Measurements from ENCODE around the gene CCDC154. TPM values are rescaled to one million over a fixed set of nuclear protein-coding genes. Genes with fewer than 3 reads are reported as not detected.
A peak's percentile ranks its signal among the peaks of the same experiment; 100 is the strongest.

CCDC154 gene
- total RNA-seq, 1 donor from 2014 or later, result 1.2 TPM

- Mint-ChIP-seq H3K9me3 (no peaks in the 10 kb centered on the region), H3K36me3 (ENCODE audit: low read depth) (no peaks in the 10 kb centered on the region), H3K4me1 (ENCODE audit: low read depth) (no peaks in the 10 kb centered on the region), H3K4me3 (ENCODE audit: low read depth) (no peak overlapping the region), H3K27me3 (ENCODE audit: low read depth) (no peaks in the 10 kb centered on the region), H3K27ac (no peak overlapping the region)
- intact Hi-C loops (cut with micrococcal nuclease), result no loop called here
- no peak for DNase-seq (ENCODE audit: low spot score)
Observed at GRCh38 chr16:1434644-1435592, 9.4 kb downstream of the CCDC154 start.

- no peaks in the 10 kb centered on the region for H3K9me3 Mint-ChIP-seq
- no peak overlapping the region for H3K27ac Mint-ChIP-seq
- no peak for DNase-seq (ENCODE audit: low spot score)
- H3K4me3 Mint-ChIP-seq (ENCODE audit: low read depth), result no peak overlapping the region
- no peaks in the 10 kb centered on the region for H3K27me3 Mint-ChIP-seq (ENCODE audit: low read depth)
- no peaks in the 10 kb centered on the region for H3K36me3 Mint-ChIP-seq (ENCODE audit: low read depth)
- H3K4me1 Mint-ChIP-seq (ENCODE audit: low read depth), result no peaks in the 10 kb centered on the region
- intact Hi-C loops (cut with micrococcal nuclease), result no loop called here
Observed at GRCh38 chr16:1433756-1434155, 10.6 kb downstream of the CCDC154 start.

- no peak overlapping the region for H3K4me3 Mint-ChIP-seq (ENCODE audit: low read depth)
- no peaks in the 10 kb centered on the region for H3K27me3 Mint-ChIP-seq (ENCODE audit: low read depth)
- intact Hi-C loops (cut with micrococcal nuclease), result no loop called here
- no peaks in the 10 kb centered on the region for H3K36me3 Mint-ChIP-seq (ENCODE audit: low read depth)
- H3K27ac Mint-ChIP-seq, result no peak overlapping the region
- no peaks in the 10 kb centered on the region for H3K9me3 Mint-ChIP-seq
- no peaks in the 10 kb centered on the region for H3K4me1 Mint-ChIP-seq (ENCODE audit: low read depth)
- no peak for DNase-seq (ENCODE audit: low spot score)
Observed at GRCh38 chr16:1433263-1433560, 11.1 kb downstream of the CCDC154 start.

- intact Hi-C loops (cut with micrococcal nuclease), result no loop called here
- H3K9me3 Mint-ChIP-seq, result no peaks in the 10 kb centered on the region
- H3K4me1 Mint-ChIP-seq (ENCODE audit: low read depth), result no peaks in the 10 kb centered on the region
- no peak for DNase-seq (ENCODE audit: low spot score)
- no peak overlapping the region for H3K27ac Mint-ChIP-seq
- no peak overlapping the region for H3K4me3 Mint-ChIP-seq (ENCODE audit: low read depth)
- no peaks in the 10 kb centered on the region for H3K36me3 Mint-ChIP-seq (ENCODE audit: low read depth)
- no peaks in the 10 kb centered on the region for H3K27me3 Mint-ChIP-seq (ENCODE audit: low read depth)
Observed at GRCh38 chr16:1432388-1433262, 11.7 kb downstream of the CCDC154 start.

GRCh38 chr16:1431497-1432270, 12.7 kb downstream of the CCDC154 start:
- Mint-ChIP-seq H3K4me1 (ENCODE audit: low read depth) (no peaks in the 10 kb centered on the region), H3K4me3 (ENCODE audit: low read depth) (no peak overlapping the region), H3K27ac (no peak overlapping the region), H3K27me3 (ENCODE audit: low read depth) (no peaks in the 10 kb centered on the region), H3K36me3 (ENCODE audit: low read depth) (no peaks in the 10 kb centered on the region), H3K9me3 (no peaks in the 10 kb centered on the region)
- DNase-seq (ENCODE audit: low spot score), result no peak
- intact Hi-C loops (cut with micrococcal nuclease), result no loop called here

GRCh38 chr16:1430759-1431496, 13.4 kb downstream of the CCDC154 start, which contains the start of gene PERCC1:
TSS of gene PERCC1 (plus strand) at chr16:1431078. CDS start at chr16:1432594, 1,516 bp downstream.
- H3K36me3 Mint-ChIP-seq (ENCODE audit: low read depth), result no peaks in the 10 kb centered on the region
- no peaks in the 10 kb centered on the region for H3K4me1 Mint-ChIP-seq (ENCODE audit: low read depth)
- H3K9me3 Mint-ChIP-seq, result no peaks in the 10 kb centered on the region
- no peak within 1 kb of the TSS for H3K4me3 Mint-ChIP-seq (ENCODE audit: low read depth)
- DNase-seq (ENCODE audit: low spot score), result no peak
- H3K27ac Mint-ChIP-seq, result no peak within 1 kb of the TSS
- intact Hi-C loops (cut with micrococcal nuclease), result no loop called here
- H3K27me3 Mint-ChIP-seq (ENCODE audit: low read depth), result no peaks in the 10 kb centered on the region

- Mint-ChIP-seq H3K9me3 (no peaks in the 10 kb centered on the region), H3K36me3 (ENCODE audit: low read depth) (no peaks in the 10 kb centered on the region), H3K27ac (no peak overlapping the region), H3K27me3 (ENCODE audit: low read depth) (no peaks in the 10 kb centered on the region), H3K4me1 (ENCODE audit: low read depth) (no peaks in the 10 kb centered on the region), H3K4me3 (ENCODE audit: low read depth) (no peak overlapping the region)
- intact Hi-C loops (cut with micrococcal nuclease), result no loop called here
- DNase-seq (ENCODE audit: low spot score), result no peak
Observed at GRCh38 chr16:1430214-1430758, 14.1 kb downstream of the CCDC154 start.

- H3K9me3 Mint-ChIP-seq, result no peaks in the 10 kb centered on the region
- no peaks in the 10 kb centered on the region for H3K4me1 Mint-ChIP-seq (ENCODE audit: low read depth)
- intact Hi-C loops (cut with micrococcal nuclease), result loop anchor here (10.0 kb wide), 1 partner anchor 125 kb away; the partner anchor contains the start of gene UBE2I
- no peaks in the 10 kb centered on the region for H3K36me3 Mint-ChIP-seq (ENCODE audit: low read depth)
- H3K27ac Mint-ChIP-seq, result no peak overlapping the region
- H3K27me3 Mint-ChIP-seq (ENCODE audit: low read depth), result no peaks in the 10 kb centered on the region
- H3K4me3 Mint-ChIP-seq (ENCODE audit: low read depth), result no peak overlapping the region
- no peak for DNase-seq (ENCODE audit: low spot score)
Observed at GRCh38 chr16:1429631-1430030, 14.7 kb downstream of the CCDC154 start.

- Mint-ChIP-seq H3K4me3 (ENCODE audit: low read depth) (no peak overlapping the region), H3K27me3 (ENCODE audit: low read depth) (no peaks in the 10 kb centered on the region), H3K27ac (no peak overlapping the region), H3K9me3 (no peaks in the 10 kb centered on the region), H3K36me3 (ENCODE audit: low read depth) (no peaks in the 10 kb centered on the region), H3K4me1 (ENCODE audit: low read depth) (no peaks in the 10 kb centered on the region)
- DNase-seq (ENCODE audit: low spot score), result no peak
- intact Hi-C loops (cut with micrococcal nuclease), result loop anchor here (10.0 kb wide), 1 partner anchor 124 kb away; the partner anchor contains the start of gene UBE2I
Observed at GRCh38 chr16:1429012-1429411, 15.3 kb downstream of the CCDC154 start.

GRCh38 chr16:1428511-1428910, 15.8 kb downstream of the CCDC154 start:
- intact Hi-C loops (cut with micrococcal nuclease), result loop anchor here (10.0 kb wide), 1 partner anchor 124 kb away; the partner anchor contains the start of gene UBE2I
- DNase-seq (ENCODE audit: low spot score), result peak; percentile 36
- Mint-ChIP-seq H3K36me3 (ENCODE audit: low read depth) (no peaks in the 10 kb centered on the region), H3K9me3 (no peaks in the 10 kb centered on the region), H3K4me3 (ENCODE audit: low read depth) (no peak overlapping the region), H3K4me1 (ENCODE audit: low read depth) (no peaks in the 10 kb centered on the region), H3K27ac (no peak overlapping the region), H3K27me3 (ENCODE audit: low read depth) (no peaks in the 10 kb centered on the region)

GRCh38 chr16:1427473-1428461, 16.6 kb downstream of the CCDC154 start:
- intact Hi-C loops (cut with micrococcal nuclease), result loop anchor here (10.0 kb wide), 1 partner anchor 123 kb away; the partner anchor contains the start of gene UBE2I
- H3K27me3 Mint-ChIP-seq (ENCODE audit: low read depth), result no peaks in the 10 kb centered on the region

More at GRCh38 chr16:1427473-1428461, 16.6 kb downstream of the CCDC154 start:
- no peak for DNase-seq (ENCODE audit: low spot score)
- H3K4me3 Mint-ChIP-seq (ENCODE audit: low read depth), result no peak overlapping the region
- no peak overlapping the region for H3K27ac Mint-ChIP-seq
- H3K9me3 Mint-ChIP-seq, result no peaks in the 10 kb centered on the region
- H3K36me3 Mint-ChIP-seq (ENCODE audit: low read depth), result no peaks in the 10 kb centered on the region
- H3K4me1 Mint-ChIP-seq (ENCODE audit: low read depth), result no peaks in the 10 kb centered on the region
